NCI-H1694 (cell line): ENCODE measurements around the gene MYO1C.
"Not testable (repeated sequence)": the region's sequence is repeated elsewhere in the genome, so short reads cannot be mapped to it uniquely, and the experiment has no call there.

Source experiments
- DNase-seq: peaks from one replicate; lab custom pipeline; 2025; lab: John Stamatoyannopoulos, UW

The MYO1C gene

DNA sequence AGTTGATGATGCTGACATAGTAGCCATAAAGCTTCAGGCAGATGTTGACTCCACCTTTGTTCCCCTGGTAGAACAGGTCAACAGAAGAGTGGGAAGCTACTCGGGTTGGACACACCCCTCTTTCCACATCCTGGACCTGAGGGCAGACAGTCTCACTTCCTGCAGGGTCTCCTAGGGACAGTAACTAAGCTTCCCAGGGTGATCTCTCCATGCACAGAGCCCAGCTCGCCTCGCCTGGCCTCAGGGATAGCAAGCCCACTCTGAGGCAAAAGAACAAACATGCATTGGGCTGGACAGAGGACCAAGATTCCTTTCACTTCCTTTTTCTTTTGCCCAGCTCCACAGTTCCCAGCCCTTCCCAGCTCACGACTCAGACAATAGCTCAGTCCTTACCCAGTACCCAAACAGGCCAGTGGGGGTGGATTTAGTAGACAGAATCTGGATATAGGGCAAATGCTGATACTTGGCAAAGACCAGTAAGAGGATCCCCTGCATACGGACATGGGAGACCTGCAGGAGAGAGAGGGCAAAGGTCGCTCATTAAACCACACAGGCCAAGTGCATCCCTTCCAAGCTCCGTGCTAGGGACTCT lies 16.9 kb upstream of the MYO1C start:
- no peak for DNase-seq

DNA sequence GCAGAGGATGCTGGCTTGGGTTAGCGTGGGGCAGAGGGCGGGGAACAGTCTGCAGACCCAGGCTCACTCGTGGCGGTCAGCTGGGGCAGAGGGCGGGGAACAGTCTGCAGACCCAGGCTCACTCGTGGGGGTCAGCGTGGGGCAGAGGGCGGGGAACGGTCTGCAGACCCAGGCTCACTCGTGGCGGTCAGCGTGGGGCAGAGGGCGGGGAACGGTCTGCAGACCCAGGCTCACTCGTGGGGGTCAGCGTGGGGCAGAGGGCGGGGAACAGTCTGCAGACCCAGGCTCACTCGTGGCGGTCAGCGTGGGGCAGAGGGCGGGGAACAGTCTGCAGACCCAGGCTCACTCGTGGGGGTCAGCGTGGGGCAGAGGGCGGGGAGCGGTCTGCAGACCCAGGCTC lies 16.2 kb upstream of the MYO1C start:
- not testable (repeated sequence) for DNase-seq

DNA sequence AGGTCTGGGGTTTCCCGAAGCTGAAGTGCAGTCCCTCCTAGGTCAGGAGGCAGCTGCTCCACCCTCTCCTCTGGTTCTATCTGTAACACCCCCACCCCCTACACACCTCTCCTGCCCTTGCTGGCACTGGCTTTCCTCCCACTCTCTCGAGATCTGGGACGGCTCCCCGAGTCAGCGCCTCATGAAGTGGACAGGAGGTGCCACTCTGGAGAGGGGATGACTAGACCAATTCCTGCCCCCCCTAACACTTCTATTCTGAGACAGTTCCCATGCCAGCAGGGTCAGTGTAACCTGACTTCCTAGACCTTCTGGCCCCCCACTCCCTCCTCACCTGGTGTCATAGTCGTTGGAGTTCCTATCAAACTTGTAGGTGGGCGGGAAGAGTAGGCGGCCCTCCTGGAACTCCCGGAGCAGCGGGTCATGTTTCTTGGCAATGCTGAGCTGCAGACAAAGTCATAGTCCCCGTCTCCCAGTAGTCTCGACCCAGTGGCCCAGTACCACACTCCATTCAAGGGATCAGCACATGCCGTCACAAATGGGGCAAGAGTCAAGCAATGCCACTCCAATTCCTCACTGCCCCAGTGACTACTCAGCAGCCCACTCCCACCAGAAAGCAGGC lies 14.3 kb upstream of the MYO1C start:
- no peak for DNase-seq

DNA sequence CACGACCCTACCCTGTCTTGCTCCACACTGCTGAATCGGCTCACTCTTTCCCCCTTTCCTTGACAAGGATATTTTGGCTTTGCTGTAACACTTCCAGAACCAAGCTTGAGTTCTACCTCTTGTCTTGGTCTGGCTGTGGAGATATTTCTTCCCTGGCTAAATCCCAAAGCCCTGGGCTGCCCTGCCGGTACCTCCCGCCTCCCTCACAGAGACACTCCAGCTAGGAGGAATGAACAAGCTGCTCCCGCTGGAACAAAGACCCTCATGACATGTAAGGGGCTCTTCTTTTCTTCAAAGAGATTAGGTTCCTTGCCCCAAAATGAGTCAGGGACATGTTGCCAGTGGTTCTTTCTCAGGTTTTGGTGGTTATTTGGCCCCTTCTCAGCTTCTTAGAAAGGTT lies 13.1 kb upstream of the MYO1C start:
- DNase-seq: no peak

DNA sequence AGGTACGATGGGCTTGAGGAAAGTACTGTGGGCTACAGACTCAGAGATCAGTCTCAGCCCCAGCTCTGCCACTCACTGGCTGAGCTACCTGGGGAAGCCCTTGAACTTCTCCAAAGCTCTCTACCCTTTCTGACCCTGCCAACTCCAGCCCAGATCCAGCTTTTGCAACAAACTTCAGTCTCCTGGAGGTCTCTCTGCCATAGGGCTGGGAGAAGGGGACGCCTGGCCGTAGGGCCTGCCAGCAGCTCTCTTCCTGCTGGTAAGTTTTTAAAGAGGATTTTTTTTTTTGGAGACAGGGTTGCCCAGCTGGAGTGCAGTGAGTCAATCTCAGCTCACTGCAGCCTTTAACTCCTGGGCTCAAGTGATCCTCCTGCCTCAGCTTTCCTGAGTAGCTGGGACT lies 12.4 kb upstream of the MYO1C start:
- no peak for DNase-seq

DNA sequence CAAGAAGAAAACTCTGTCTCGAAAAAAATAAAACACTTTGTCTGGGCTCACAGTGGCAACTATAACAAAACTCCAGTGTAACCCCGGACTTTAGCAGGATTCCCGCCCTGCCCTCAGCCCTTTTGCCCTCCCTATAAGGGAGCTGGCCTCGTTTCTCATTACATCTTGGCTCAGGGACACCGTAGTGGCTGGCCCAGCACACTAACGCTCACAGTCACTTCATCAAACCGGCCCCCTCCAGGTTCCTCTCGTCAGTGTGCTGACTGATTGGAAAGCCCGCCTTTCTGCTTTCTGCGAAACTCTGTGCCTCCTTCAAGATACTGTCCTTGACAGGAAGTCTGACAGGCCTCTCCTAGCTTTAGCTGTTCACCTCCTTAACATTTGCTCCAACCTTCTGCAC lies 11.2 kb upstream of the MYO1C start:
- DNase-seq: no peak

DNA sequence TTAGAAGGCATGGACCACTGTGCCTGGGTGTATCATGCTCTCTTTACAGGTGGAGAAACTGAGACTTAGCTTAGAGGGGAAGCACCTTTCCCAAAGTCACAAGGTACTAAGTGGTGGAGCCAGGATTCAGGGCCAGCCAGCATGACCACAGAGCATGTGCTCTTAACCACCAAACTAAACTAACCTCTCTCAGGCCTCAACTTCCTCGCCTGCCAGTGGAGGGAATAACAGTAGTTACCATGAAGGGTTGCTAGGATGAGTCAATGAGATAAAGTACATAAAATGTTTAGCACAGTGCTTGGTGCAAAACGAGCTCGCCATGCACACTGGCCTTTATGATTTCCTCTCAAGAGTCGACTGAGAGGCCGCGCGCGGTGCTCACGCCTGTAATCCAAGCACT lies 6.4 kb upstream of the MYO1C start:
- DNase-seq: no peak

DNA sequence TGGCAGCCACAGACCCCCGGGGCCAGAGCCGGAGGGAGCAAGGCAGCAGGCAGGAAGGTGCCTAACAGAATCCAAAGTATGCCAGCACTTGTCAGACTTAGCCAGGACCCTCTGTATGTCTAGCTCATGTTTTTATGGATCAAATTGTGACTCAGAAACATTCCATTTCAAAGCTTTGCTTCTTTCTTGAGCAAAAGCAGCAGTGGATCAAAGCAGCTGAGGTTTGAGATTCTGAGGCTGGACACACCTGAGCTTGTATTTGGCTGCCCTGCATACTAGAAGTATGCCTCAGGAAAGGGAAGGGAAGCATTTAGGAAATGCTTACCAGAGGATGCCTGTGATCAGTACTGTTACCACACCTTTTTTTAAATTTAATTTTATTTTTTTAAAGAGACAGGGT lies 5.7 kb upstream of the MYO1C start:
- no peak for DNase-seq

DNA sequence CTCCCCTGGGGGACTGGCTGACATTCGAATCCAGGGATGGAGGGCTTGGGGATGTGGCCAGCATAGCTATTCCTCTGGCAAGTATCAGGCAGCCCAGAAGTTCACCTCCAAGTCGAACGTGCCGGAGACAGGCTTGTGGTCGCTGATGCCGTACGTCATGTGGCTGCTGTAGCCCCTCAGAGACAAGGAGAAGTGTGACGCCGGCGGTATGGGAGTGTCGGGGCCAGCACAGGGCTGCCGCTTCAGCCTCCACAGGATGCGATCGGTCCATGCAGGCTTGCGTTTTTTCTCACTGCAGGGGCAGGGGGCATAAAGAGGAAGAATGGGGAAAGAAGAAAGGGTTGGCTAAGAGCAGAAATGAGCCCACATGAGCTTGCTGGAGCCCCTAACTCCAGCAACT lies 5.3 kb upstream of the MYO1C start:
- DNase-seq: no peak

DNA sequence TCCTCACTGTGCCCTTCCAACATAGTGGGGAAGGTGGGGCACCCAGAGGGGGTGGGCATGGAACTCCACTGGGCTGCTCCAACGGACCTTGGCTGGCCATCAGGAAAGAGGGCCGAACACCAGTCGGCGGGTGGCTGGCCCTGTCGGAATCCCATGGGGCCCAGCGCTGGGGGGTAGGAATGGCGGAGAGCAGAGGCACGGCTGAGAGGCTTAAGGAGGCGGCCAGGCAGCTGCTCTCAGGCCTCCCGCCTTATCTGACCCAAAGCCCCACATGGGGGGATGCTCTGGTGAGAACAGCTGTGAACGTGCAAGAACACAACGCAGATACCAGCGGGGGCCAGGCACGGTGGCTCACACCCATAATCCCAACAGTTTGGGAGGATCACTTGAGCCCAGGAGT lies 4.4 kb upstream of the MYO1C start:
- DNase-seq: no peak

DNA sequence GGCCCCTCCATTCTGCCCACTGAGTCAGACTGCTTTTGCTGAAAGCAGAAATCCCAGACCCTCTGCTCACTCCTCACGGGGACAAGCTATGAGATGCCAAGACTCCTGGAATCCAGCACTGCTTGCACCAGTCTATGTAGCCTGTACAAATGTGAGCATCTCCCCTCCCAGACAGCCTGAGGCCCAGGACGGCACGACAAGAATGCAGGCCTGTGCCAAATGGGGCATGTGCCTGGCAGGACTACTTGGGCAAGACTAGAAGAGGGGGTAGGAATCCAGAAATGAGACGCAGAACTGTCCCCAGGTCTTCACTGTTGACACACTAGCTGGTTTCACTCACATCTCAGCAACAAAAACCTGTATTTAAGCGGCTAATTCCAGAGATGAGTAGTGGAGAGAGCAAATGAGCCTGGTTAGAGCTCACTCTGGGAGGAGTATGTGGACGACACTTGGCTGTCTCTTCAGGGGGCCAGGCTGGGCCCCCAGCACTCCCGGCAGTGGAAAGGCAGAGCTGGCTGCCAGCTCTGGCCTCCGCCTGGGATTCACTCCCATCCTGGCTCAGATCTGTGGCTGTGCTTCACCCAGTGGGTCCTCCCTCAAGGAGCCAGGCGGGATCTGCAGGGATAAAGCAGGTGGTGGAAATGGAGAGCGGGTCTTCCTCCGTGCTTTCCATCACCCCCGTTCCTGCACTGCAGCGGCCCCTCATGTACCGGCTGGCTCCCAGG lies 2.9 kb upstream of the MYO1C start:
- no peak for DNase-seq

DNA sequence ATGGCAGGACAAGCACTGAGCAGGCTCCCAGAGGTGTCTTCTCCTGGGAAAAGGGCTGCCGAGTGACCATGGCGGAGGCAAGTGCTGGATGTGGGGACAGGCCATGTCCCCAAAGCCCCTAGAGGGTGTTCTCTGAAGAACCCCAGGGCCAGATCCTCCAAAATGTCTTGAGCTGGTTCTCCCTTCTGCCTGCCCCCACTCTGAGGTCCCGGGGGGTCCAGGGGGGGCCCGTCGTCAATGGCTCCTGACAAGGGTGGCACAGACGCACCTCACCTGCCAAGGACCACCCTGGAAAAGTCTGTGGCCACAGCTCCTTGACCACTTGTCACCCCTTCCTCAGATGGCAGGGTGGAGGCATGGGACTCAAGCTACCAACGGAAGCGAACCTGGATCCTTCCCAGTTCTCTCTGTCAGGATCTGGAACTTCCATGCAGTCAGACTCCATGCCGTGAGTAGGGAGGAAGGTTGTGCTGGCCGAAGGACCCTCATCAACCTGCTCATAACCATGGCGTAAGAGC lies 2.3 kb upstream of the MYO1C start:
- DNase-seq: no peak

DNA sequence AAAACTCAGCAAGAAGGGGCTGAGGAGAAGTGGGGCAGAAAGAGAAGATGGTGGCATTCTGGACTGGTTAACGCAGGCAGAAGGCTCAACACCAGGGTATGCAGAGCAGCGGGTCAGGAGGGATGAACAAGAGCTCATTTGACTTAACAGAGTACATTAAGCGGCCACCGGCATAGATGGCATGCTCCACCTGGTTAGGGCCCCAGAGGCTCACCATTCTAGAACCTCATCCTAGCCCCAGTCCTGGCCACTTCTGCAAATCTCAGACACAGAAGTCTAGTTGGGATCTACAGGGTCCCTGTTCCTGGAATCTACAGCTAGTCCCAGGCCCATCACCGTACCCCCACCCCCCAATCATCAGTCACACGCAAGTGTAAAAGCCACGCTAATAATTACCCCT lies 1.7 kb upstream of the MYO1C start:
- no peak for DNase-seq

DNA sequence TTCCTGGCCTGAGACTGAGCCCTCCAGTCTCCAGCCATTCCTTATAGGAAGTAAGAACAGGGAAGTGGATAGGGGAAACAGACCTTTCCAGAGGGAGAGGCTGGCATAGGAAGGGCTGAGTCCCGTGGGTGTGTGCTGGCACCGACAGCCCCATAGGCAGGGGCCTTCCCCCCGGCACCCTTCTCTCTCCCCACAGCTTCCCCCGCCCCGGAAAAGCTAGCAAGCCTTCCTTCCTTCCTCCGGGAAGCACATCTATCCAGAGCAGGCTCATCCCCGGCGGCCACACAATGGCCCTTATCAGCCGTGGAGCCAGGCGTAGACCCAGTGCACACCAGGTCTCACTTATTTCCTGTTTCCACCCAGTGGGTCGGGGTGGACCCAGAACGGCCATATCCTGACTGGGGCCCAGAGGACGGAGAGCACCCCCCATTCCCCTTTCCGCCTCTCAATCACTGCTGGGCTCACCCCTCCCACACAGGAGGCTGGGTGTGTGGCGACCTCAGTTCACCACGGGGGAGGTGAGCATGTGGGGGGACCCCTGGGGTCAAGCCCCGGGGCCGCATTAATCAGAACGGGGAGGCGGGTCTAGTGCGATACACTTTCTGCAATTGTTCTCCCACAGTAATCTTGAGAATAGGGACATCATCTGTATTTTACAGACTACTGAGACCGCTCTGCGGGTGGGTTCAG lies 950 bp upstream of the MYO1C start:
- no peak for DNase-seq

DNA sequence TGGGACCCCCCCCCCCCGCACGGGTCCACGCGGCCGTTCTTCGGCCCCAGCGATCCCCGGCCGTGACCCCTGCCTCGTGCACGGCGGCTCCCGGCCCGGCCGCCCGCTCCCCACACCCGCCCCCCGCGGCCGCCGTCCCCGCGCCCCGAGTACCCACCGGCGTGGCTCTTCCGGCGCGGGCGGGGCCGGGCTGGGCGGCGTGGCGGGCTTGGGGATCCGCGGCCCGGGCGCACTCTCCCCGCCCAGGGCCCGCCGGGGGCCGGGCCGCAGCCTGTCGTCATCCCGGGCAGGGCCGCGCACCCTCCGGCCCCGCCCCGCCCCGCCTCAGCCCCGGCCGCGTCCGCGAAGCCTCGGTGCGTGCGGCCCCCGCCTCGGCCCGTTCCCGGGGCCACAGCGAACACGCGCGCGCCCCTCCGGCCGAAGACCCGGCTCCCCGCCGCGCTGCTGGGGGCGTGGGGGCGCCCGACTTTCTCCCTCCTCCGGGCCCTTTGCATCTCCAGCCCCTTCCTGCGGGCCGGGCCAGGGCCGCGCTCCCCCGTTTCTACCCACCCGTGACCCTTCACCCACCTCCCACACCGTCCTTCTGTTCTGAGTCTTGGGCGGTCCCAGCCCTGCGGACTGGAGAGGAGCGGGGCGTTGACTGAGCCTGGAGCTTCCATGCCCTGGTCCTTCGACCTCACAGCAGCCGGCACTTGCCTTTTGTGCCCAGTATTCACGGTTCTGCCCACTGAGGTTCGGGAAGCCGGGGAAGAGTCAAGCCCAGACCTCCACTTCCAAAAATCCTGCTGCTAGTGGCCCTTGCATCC lies 840 bp downstream of the MYO1C start:
- no peak for DNase-seq

DNA sequence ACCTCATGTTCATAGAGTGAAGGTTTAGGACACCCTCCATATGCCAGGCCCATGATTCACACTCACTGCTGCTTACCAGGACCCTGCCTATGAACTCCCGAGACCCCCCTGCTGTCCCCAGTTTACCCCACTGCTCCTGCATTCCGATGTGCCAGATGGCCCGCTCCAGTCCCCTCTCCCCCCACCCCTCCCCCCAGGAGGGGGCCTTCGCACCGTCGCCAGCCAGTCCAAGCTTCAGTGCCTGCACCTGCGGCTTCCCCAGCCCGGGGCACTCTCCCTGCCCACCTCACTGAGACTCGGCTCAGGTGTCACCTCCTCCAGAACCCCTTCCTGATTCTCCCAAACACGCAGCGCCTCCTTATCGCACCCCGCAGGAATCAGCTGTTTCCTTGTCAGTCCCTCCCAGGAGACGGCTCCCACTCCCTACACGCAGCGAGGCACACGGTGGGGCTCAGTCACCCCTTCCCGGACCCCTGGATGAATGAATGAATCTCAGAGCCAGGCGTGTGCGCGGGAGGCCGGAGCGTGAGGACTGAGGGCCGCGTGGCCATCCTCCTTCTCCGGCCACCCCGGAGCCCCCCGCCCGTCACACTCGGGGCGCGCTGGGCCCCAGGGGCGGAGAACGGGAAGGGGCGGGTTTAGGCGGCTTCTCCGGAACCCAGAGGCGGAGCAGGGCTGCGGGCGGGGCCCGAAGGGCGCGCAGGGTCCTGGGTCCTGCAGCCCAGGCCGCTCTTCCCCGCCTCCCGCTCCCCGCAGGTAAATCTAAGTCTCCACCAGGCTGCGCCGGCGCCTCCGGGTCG lies 1.6 kb downstream of the MYO1C start:
- peak; percentile 61 for DNase-seq

DNA sequence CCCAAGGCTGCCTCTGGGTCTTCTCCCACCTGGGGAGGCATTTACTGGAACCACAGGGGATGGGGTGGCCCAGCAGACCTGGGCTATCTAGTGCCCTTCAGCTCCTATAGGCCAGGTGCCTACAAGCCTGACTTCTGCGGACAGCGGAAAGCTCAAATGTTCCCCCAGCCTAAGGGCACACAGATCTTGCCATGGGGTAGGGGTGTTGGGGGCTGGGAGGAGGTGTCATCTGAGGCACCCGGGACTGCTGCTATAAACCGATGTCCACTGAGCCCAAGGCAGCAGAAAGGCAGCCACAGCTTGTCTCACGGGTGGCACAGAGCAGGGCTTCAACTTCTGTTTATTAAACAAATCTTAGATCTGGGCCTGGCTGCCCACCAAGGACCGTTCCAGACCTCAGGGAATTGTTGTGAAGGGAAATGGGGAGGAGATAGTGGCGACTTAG lies 3.6 kb downstream of the MYO1C start:
- DNase-seq: no peak

DNA sequence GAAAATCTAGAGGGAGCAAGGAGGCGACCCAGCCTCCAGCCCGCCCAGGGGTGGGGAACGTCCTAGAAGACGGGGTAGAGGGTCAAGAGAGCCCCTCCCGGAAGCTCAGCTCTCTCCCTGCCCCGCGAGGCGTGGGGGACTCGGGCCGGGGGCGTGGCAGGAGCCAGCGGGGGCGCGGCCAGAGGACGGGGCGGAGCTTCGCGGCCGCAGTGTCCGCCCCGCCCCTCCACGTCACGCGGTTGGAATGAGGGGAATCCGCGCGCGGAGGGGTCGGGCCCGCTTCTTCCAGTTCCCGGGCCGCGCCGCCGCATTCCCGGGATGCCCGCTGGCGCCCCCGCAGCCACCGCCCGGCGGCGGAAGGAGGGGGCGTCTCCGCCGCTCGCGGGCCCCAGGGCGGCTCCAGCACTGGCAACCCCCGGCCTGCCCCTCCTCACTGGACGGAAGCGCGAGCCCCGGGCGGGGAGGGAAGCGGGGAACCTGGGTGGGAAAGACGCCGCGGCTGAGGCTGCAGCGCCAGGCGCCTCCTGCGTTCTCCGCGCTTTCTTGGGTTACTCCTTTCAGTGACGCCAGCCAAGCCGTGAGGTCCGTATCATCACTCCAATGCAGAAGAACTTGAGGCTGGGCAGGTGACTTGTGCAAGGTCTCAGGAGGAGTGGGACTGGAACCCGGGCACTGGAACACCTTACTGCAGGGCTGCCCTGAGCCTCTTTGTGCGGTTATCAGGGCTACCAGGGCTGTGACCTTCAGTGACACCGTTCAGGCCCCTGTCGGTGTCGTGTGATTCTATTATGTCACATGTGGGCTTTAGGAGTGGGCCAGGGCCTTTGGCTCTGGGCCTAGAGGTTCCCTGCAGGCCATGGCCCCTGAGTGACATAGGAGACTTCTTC lies 4.3 kb downstream of the MYO1C start:
- peak; percentile 16 for DNase-seq

DNA sequence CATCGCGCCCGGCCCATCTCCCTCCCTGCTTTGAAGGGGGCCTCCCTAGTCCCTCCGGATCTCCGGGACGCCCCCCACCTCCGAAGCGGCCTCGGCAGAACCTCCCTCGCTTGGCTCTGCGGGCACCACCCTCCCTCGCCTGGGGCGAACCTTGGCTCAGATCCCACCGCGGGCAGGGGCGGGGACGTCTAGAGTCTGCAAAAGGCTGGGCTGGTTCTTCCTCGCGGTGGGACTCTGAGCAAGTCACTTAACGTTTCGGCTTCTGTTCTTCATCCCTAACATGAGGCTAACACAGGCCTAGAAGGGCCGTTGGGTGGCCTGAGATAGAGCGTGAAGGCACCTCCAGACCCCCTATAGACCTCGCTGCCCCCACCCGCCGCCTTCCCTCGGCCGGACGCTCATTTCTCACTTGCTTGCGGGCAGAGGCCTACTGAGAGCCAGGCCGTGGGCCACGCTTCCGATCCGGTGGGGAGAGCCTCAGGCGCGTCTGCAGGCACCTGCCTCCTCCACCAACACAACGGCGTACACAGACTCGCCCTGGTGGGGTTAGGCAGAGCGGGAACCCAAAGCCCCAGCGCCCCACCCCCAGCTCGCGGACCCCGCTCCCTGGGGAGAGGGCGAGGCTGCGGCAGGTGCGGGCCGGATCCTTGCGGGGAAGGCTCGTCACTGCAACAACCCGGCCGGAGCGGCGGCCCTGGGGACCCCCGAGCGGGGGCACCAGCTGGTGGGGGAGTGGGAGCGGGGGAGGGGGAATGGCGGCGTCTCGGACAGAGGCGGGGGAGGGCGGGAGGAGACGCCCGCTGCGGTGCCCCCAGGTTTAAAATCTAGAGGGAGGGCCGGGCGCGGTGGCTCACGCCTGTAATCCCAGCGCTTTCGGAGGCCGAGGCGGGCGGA lies 5.4 kb downstream of the MYO1C start:
- DNase-seq: no peak
